Progenitor cell of endocrine pancreas (in vitro differentiated cells): ENCODE results near the gene VAMP8. TPM values are rescaled to one million over a fixed set of nuclear protein-coding genes. Genes with fewer than 3 reads are reported as not detected.
"Not testable (repeated sequence)": the region's sequence is repeated elsewhere in the genome, so short reads cannot be mapped to it uniquely, and the experiment has no call there.

ENCODE experiments used
- DNase-seq: peaks from one replicate; pipeline ENCODE4 v3.0.0; 2021; ENCODE audit warnings: low spot score; ENCODE audit not compliant: unreplicated experiment
- H3K27ac Mint-ChIP-seq: 2 replicates; pipeline ENCODE4 v1.8.0; 2021; ENCODE audit warnings: mild to moderate bottlenecking, moderate library complexity, mixed read lengths
- H3K27me3 Mint-ChIP-seq: 2 replicates; pipeline ENCODE4 v1.8.0; 2021; ENCODE audit warnings: mixed read lengths
- H3K36me3 Mint-ChIP-seq: 2 replicates; pipeline ENCODE4 v1.8.0; 2022; ENCODE audit warnings: mixed read lengths; ENCODE audit not compliant: insufficient read depth
- H3K4me1 Mint-ChIP-seq: 2 replicates; pipeline ENCODE4 v1.8.0; 2021; ENCODE audit warnings: low read depth, mixed read lengths
- H3K4me3 Mint-ChIP-seq: 2 replicates; pipeline ENCODE4 v1.8.0; 2021; ENCODE audit warnings: low read depth, mild to moderate bottlenecking, moderate library complexity, mixed read lengths
- H3K9me3 Mint-ChIP-seq: 2 replicates; pipeline ENCODE4 v1.8.0; 2021; ENCODE audit warnings: low read depth, mixed read lengths
- total RNA-seq: library from RNA; stranded (reverse); gene quantifications from 2 replicates; pipeline ENCODE4 v1.2.1, GENCODE V29; 2021
- TF ChIP-seq, protein P1 (sequence below): fragments of 200-600 bp; sonication (generic); IDR thresholded peaks from one replicate; pipeline ENCODE4 v1.5.0; 2021; ENCODE audit warnings: antibody characterized with exemption, mild to moderate bottlenecking; ENCODE audit not compliant: unreplicated experiment

The VAMP8 gene
- total RNA-seq, 1 donor from 2014 or later: 71.3 TPM

DNA sequence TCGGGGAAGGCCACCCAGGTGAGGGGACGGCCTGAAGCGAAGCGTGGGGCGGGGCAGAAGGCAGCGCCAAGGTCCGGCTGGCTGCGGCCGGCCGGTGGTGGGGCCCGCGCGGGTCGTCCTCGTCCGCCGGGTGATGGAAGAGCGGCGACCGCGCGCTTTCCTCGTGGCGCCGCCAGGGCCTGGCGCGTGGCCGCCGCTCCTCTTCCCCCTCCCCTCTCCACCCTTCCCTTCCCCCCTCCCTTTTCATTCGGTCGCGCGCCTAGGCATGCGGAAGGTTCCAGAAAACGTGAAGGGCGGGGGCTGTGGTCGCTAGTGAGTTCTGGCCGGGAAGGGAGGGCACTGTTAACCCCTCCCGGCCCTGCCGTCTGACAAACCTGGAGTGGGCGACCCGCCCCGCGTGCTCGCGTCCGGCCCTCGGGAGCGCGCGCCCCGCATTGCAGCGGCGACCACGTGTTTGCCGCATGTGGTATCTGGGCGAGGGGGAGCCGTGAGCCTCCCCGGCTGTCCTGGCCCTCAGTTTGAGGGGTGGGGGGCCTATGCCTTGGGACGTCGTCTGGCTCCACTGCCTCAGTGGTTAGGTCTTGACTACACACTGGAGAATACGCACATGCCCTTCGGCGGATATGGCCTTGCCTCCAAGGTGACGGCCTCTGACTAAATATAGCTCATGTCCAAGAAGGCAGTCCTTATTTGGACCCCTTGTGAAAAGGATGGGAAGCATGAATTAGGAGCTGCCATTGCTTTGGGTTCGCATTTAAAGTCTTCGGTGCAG is 37.8 kb upstream of the VAMP8 start:
- DNase-seq: peak; percentile 44
- H3K4me1 Mint-ChIP-seq: peaks cover 44% of the 10 kb centered on the region
- H3K36me3 Mint-ChIP-seq: peaks cover 31% of the 10 kb centered on the region
- H3K4me3 Mint-ChIP-seq: peak overlapping the region; percentile 93
- peak overlapping the region; percentile 100 for H3K27ac Mint-ChIP-seq
- no peaks in the 10 kb centered on the region for H3K27me3 Mint-ChIP-seq
- TF ChIP-seq, protein P1, sequence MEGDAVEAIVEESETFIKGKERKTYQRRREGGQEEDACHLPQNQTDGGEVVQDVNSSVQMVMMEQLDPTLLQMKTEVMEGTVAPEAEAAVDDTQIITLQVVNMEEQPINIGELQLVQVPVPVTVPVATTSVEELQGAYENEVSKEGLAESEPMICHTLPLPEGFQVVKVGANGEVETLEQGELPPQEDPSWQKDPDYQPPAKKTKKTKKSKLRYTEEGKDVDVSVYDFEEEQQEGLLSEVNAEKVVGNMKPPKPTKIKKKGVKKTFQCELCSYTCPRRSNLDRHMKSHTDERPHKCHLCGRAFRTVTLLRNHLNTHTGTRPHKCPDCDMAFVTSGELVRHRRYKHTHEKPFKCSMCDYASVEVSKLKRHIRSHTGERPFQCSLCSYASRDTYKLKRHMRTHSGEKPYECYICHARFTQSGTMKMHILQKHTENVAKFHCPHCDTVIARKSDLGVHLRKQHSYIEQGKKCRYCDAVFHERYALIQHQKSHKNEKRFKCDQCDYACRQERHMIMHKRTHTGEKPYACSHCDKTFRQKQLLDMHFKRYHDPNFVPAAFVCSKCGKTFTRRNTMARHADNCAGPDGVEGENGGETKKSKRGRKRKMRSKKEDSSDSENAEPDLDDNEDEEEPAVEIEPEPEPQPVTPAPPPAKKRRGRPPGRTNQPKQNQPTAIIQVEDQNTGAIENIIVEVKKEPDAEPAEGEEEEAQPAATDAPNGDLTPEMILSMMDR: no peak
- no peaks in the 10 kb centered on the region for H3K9me3 Mint-ChIP-seq

DNA sequence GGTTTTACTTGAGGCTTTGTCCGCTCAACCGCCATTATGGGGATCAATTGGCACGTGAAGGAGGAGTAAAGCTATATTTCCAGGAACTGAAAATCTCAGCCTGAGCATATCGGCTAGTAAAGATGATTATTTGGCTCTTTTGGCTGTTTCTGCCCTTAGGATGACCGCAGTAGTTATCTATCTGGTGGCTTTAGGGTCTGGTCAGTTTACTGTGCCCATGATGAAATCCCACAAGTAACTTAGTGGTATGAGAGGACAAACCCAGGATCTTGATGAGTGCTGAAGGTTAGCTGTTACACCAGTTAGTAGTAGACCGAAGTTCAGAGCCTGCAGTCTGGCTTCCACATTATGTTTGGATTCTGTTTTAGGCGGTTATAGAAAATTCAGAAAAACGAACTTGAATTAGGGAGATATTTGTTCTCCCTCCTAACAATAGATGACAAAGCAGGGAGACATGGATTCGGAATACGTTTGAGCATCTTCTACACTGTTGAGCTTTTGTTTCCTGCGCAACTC is 37.2 kb upstream of the VAMP8 start:
- Mint-ChIP-seq H3K9me3 (no peaks in the 10 kb centered on the region), H3K27ac (peak overlapping the region; percentile 79), H3K4me3 (peak overlapping the region; percentile 93), H3K36me3 (peaks cover 33% of the 10 kb centered on the region), H3K4me1 (peaks cover 44% of the 10 kb centered on the region), H3K27me3 (no peaks in the 10 kb centered on the region)
- DNase-seq: no peak
- TF ChIP-seq, protein P1: no peak

DNA sequence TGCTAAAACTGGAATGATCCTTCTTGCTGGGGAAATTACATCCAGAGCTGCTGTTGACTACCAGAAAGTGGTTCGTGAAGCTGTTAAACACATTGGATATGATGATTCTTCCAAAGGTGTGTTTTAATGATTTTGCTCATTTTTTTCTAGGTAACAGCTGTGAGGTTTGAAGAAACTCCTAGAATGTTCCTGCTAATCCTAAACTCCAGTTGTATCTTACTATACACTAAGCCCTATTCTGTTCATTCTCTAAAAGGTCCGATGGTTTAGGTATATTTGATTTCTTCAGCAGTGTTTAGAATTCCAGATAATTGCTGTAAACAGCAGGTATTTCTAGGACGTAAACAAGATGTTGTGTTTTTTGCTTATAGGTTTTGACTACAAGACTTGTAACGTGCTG is 36.1 kb upstream of the VAMP8 start:
- Mint-ChIP-seq H3K27ac (no peak overlapping the region), H3K27me3 (no peaks in the 10 kb centered on the region), H3K36me3 (peaks cover 33% of the 10 kb centered on the region), H3K4me1 (peaks cover 40% of the 10 kb centered on the region), H3K4me3 (peak overlapping the region; percentile 93), H3K9me3 (no peaks in the 10 kb centered on the region)
- DNase-seq: no peak
- TF ChIP-seq, protein P1: no peak

DNA sequence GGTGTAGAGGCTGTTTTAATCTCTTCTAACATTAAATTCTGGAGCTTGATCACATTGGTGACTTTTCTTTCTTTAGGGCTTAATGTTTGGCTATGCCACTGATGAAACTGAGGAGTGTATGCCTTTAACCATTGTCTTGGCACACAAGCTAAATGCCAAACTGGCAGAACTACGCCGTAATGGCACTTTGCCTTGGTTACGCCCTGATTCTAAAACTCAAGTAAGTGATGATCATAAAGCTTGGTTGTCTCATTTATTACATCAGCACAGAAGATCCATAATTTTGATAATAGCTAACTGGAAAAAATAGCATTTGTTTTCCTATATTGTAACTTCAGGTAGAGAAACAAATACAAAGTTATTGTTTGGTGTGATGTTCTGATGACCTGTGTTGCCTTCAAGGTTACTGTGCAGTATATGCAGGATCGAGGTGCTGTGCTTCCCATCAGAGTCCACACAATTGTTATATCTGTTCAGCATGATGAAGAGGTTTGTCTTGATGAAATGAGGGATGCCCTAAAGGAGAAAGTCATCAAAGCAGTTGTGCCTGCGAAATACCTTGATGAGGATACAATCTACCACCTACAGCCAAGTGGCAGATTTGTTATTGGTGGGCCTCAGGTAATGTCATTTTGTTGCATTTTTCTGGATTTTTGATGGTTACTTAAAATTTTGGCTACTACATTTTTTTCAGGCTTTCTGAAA is 35.5 kb upstream of the VAMP8 start:
- H3K4me1 Mint-ChIP-seq: peaks cover 39% of the 10 kb centered on the region
- peak overlapping the region; percentile 93 for H3K4me3 Mint-ChIP-seq
- H3K27ac Mint-ChIP-seq: no peak overlapping the region
- no peaks in the 10 kb centered on the region for H3K9me3 Mint-ChIP-seq
- H3K27me3 Mint-ChIP-seq: no peaks in the 10 kb centered on the region
- DNase-seq: no peak
- peaks cover 33% of the 10 kb centered on the region for H3K36me3 Mint-ChIP-seq
- TF ChIP-seq, protein P1: no peak

DNA sequence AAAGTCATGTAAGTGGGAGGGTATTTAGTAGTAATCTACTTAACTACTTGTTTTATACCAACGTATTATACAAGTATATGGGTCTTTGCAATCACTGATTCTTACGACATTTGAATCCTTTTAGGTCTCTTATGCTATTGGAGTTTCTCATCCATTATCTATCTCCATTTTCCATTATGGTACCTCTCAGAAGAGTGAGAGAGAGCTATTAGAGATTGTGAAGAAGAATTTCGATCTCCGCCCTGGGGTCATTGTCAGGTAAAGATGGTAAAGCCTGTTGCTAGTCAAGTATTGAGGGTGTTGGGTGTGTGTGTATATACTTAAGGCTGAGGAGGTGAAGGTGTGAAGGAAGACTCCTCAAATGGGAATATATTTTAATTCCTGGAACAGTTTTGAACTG is 34.6 kb upstream of the VAMP8 start:
- Mint-ChIP-seq H3K36me3 (peaks cover 33% of the 10 kb centered on the region), H3K9me3 (no peaks in the 10 kb centered on the region)

DNA sequence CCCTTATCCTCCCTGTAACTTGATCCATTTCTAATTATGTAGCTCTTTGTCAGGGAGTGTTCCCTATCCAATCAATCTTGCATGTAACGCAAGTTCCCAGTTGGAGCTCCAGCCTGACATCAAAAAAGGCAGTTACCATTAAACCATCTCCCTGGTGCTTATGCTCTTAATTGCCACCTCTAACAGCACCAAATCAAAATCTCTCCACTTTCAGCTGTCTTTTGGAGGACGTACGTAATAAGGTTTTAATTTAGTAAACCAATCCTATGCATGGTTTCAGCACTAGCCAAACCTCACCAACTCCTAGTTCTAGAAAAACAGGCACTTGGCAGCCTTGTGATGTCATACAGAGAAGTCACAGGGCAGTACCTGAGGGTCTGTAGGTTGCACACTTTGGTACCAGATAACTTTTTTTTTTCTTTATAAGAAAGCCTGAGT is 33.1 kb upstream of the VAMP8 start:
- Mint-ChIP-seq H3K27ac (peak overlapping the region; percentile 79), H3K36me3 (peaks cover 33% of the 10 kb centered on the region), H3K4me1 (peaks cover 31% of the 10 kb centered on the region)
- not testable (repeated sequence) for H3K9me3 Mint-ChIP-seq, H3K4me3 Mint-ChIP-seq, H3K27me3 Mint-ChIP-seq, DNase-seq

More for the DNA sequence above, 34.6 kb upstream of the VAMP8 start:
- Mint-ChIP-seq H3K4me3 (peak overlapping the region; percentile 1), H3K27me3 (no peaks in the 10 kb centered on the region), H3K27ac (peak overlapping the region; percentile 81), H3K4me1 (peaks cover 31% of the 10 kb centered on the region)
- DNase-seq: no peak
- TF ChIP-seq, protein P1: no peak

DNA sequence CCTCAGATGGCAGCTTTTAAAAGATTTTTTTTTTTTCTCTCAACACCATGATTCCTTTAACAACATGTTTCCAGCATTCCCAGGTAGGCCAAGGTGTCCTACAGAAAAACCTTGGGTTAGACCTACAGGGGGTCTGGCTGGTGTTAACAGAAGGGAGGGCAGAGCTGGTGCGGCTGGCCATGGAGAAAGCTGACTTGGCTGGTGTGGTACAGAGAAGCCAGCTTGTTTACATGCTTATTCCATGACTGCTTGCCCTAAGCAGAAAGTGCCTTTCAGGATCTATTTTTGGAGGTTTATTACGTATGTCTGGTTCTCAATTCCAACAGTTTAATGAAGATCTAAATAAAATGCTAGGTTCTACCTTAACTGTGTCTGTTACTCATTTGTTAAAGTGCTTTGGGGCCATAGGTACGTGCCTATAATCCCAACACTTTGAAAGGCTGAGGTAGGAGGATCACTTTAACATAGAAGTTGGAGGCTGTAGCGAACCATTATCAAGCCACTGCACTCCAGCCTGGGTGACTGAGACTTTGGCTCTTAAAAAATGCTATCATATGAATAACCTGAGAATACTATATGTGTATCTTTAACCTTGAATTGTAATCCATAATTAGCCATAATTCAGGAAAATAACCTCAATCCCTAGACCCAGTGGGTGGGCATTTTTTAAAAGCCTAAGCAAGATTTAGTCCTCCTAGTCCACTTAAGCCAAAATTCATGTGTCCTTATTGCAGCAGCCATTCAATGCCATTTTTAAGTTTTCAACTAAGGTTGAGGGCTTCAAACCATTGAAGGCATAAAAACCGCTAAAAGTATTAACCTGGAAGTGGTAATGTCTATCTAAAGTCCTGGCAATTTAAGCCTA is 32.2 kb upstream of the VAMP8 start:
- not testable (repeated sequence) for H3K27me3 Mint-ChIP-seq, DNase-seq, H3K9me3 Mint-ChIP-seq, H3K4me3 Mint-ChIP-seq
- H3K27ac Mint-ChIP-seq: peak overlapping the region; percentile 35
- H3K4me1 Mint-ChIP-seq: peaks cover 31% of the 10 kb centered on the region
- peaks cover 33% of the 10 kb centered on the region for H3K36me3 Mint-ChIP-seq
